HG03108 (cell line): ENCODE data around the gene SELENOV.

Source experiments
- ATAC-seq: cut with Tn5 transposase; IDR thresholded peaks from one replicate; pipeline ENCODE4 v1.9.1; 2021; ENCODE audit warnings: moderate library complexity; ENCODE audit not compliant: unreplicated experiment

Gene SELENOV

DNA sequence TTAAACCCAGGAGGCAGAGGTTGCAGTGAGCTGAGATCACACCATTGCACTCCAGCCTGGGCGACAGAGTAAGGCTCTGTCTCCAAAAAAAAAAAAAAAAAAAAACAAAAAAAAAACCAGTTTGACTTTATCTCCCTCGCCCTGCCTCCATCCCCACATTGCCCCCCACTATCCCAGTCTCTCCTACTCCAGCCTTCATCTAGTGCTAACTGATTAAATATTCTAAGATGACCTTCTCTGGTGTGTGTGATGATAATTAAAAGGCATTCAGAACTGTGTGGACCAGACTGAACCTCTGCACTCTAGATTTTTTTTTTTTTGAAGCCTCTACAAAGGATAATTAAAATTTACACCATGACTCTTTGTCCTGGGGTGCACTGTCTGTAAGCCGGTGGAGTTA lies 22.2 kb upstream of the SELENOV start:
- no peak for ATAC-seq

DNA sequence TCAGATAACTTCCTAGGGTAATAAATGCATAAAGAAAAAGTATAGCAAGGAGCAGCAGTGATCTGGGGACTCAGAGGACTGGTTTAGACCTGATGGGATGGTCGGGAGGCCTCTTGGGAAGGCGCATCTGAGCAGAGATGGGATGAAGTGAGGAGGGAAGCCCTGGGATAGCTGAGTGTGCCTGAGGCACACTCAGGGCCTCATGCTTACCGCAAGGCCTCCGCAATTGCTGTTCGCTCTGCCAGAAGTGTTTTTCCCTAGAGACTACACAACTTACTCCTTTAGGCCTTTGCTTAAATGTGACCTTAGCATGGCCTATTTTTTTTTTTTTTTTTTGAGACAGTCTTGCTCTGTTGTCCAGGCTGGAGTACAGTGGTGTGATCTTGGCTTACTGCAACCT lies 20.3 kb upstream of the SELENOV start:
- no peak for ATAC-seq

DNA sequence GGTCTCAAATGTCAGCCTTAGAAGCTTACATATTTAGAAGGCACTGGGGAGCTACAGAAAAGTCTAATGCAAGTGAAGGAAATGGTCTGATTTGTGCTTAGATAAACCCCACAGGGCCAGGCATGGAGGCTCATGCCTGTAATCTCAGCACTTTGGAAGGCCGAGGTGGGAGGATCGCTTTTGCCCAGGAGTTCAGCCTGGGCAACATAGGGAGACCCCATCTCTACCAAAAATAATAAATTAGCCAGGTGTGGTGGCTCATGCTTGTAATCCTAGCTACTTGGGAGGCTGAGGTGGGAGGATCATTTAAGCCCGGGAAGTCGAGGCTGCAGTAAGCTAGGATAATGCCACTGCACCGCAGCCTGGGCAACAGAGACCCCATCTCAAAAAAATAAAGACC lies 18.9 kb upstream of the SELENOV start:
- no peak for ATAC-seq

- no peak for ATAC-seq
Measured at GRCh38 chr19:39497701-39497995, 17.3 kb upstream of the SELENOV start.

DNA sequence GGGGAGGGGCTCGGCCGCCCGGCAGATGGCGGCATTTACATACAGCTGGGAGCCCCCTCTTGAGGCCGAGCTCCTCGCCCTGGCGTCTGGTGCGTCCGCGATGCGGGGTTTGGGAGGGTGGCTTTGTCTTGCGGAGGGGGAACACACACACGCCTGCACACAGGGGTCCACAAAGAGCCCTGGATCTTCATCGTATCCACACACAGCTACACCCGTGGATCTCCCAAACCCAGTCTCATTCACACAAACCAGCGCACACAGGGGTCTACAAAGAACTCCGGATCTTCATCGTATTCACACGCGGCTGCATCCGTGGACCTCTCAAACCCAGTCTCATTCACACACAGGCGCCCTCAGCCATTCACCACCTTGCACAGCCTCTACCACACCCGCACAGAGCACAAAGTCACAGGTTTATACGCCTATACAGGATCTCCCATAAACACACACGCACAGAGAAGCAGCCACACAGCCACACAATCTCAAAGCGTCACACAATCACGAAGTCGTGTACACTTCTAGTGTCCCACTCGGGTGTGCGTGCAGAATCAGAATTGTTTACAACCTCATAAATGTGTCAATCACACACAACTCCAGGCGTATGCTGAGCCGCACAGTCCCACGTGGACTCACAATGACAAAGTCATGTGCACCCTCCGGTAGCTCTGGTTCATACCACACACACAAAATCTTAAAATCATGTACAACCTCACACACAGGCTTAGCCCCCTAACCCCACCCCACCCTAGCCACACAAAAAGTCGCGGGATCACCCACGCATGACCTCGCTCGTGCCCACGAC lies 16.7 kb upstream of the SELENOV start:
- ATAC-seq = peak; percentile 57

- no peak for ATAC-seq
Measured at GRCh38 chr19:39498798-39499642, 15.9 kb upstream of the SELENOV start, which contains the start of gene DLL3. Gene DLL3, plus strand, starts transcription at chr19:39498947. Its CDS starts 28 bp downstream, at chr19:39498975.

DNA sequence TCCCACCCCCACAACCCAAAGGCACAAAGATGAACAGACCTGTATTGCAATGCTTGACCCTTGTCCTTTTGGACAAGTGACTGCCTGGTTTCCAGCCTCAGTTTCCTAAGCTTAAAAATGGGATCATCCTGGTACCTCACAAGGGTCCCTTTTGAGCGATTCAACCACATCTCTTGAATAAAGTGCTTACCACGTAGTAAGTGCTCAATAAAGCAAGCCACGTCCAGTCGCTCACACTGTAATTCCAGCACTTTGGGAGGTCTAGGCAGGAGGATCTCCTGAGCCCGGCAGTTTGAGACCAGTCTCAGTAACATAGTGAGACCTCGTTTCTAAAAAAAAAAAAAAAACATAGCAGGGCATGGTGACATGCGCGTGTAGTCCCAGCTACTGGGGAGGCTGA lies 15.0 kb upstream of the SELENOV start:
- ATAC-seq = no peak

- no peak for ATAC-seq
Measured at GRCh38 chr19:39500543-39500942, 14.4 kb upstream of the SELENOV start.

DNA sequence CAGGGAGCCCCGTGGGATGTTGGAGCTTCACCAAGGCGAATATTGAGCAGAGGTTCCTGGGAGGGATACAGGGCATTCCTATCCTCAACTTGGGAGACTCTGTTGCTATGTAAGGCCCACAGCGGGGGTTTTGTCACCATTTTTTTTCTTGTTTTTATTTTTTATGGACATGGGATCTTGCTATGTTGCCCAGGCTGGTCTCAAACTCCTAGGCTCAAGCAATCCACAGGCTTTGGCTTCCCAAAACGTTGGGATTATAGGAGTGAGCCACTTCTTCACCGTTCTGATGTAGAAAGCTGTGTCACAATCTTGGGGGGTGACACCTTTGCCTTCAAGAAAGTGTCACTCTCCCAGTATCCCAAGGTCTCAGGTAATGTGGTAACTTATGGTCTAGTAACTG lies 13.6 kb upstream of the SELENOV start:
- ATAC-seq = no peak

GRCh38 chr19:39502640-39503417 lies 12.1 kb upstream of the SELENOV start:
- ATAC-seq = no peak

- ATAC-seq = no peak
Measured at GRCh38 chr19:39506598-39506943, 8.4 kb upstream of the SELENOV start.

GRCh38 chr19:39506944-39507714 lies 7.8 kb upstream of the SELENOV start:
- peak; percentile 49 for ATAC-seq

DNA sequence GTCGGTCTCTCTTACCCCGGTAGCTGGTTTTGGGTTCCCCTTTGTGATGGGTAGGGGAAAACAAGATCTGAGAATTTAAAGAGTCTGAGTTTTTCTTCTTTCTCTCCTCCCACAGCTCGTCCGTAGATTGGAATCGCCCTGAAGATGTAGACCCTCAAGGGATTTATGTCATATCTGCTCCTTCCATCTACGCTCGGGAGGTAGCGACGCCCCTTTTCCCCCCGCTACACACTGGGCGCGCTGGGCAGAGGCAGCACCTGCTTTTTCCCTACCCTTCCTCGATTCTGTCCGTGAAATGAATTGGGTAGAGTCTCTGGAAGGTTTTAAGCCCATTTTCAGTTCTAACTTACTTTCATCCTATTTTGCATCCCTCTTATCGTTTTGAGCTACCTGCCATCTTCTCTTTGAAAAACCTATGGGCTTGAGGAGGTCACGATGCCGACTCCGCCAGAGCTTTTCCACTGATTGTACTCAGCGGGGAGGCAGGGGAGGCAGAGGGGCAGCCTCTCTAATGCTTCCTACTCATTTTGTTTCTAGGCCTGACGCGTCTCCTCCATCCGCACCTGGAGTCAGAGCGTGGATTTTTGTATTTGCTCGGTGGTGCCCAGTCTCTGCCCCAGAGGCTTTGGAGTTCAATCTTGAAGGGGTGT lies 7.1 kb upstream of the SELENOV start:
- ATAC-seq = no peak

GRCh38 chr19:39508629-39509028 lies 6.3 kb upstream of the SELENOV start:
- no peak for ATAC-seq

GRCh38 chr19:39509233-39509632 lies 5.7 kb upstream of the SELENOV start:
- no peak for ATAC-seq

GRCh38 chr19:39512988-39513387 lies 2.0 kb upstream of the SELENOV start:
- ATAC-seq = no peak

DNA sequence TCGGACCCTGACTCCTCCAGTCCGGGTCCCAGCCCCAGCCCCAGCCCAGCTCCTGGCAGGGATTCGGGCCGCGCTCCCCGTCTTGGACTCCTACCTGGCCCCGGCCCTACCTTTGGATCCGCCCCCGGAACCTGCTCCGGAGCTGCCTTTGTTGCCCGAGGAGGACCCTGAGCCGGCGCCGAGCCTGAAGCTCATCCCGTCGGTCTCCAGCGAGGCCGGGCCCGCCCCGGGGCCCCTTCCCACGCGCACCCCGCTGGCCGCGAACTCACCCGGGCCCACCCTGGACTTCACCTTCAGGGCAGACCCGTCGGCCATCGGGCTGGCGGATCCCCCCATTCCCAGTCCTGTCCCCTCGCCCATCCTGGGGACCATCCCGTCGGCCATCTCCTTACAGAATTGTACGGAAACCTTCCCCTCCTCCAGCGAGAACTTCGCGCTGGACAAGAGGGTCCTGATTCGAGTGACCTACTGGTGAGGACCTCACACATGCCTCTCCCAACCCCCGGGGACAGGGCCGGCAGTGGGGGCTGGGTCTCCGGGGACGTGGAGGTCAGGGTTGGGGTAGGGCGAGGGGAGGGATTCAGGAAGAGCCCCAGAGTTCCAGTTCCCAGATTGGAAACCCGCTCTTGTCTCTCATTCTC lies 732 bp downstream of the SELENOV start:
- ATAC-seq = no peak

- ATAC-seq = no peak
Measured at GRCh38 chr19:39516270-39516669, 1.3 kb downstream of the SELENOV start.

DNA sequence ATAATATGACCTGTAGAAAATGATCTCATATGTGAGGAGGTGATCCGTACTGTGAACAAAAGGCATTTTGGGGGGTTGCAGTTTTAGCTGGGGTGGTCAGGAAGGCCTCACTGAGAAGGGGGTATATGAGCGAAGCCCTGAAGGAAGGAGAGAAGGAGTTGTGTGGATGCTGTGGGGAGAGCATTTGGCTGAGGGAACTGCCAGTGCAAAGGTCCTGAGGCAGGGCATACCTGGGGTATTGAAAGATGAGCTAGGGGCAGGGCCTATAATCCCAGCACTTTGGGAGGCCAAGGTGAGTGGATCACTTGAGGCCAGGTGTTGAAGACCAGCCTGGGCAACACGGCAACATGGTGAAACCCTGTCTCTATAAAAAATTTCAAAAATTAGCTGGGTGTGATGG lies 2.5 kb downstream of the SELENOV start:
- ATAC-seq = no peak

GRCh38 chr19:39518458-39518857 lies 3.5 kb downstream of the SELENOV start:
- no peak for ATAC-seq
